ENCODE measurements around the gene GALNT9. TPM values are rescaled to one million over a fixed set of nuclear protein-coding genes. Genes with fewer than 3 reads are reported as not detected.

Gene GALNT9
- total RNA-seq, 1 experiment from 2014 or later = not detected

DNA sequence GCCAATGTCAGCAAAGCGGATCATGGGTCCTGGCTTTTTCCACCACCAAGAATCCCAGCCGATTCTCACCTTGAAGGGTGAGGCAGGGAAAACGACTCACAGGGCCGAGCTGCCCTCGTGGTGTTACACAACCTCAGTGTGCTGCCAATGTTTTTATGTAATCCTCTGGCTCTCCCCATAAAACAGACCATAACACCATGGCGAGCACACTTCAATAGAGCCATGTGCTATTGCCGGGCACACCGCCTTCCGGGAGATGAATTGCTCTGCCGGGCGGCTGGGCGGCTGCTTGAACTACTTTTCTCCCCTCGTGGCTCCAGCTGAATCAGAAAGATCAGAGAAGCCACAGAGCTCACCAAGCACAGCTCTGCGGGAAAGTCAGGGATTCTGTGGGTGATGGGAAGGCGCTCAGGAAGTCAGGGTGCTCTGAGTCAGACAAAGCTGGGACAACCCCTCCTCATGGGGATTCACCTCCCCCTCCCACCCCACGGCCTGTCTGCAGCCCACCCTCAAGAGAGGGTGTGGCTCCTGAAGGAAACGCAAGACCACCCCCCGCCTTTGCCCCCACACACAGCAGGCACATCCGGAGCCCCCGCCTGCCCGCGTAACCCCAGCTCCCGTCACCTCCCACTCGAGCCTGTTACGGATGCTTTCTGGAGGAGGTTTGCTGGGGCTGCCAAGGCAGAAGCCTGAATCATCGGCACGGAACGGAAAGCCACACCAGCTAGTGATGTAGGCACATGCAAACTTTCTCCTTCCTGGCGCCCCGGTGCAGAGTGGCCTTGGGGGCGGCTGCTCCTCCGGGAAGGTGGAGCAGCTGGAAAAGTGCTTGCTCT, 1.8 kb downstream of the GALNT9 start:
- peak; percentile 68 for DNase-seq (ENCODE audit: low spot score)

DNA sequence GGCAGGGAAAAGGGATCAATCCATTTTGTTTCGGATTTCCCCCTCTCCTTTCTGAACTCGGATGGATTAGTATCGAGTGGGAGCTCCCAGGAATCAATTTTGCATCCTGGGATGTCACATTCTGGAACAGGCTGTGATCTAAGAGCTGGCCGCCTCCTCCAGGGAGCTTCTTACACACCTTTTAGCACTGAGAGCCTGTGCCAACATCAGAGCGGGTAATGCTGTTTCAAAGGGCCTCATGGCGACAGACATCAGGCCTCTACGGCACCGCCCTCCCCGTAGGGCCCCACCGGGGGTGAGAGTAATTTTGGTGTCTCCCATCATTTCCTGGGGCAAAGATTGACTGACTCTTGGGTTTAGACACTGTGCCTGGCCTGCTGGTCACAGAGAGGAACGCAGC, 2.7 kb downstream of the GALNT9 start:
- no peak for DNase-seq (ENCODE audit: low spot score)

DNA sequence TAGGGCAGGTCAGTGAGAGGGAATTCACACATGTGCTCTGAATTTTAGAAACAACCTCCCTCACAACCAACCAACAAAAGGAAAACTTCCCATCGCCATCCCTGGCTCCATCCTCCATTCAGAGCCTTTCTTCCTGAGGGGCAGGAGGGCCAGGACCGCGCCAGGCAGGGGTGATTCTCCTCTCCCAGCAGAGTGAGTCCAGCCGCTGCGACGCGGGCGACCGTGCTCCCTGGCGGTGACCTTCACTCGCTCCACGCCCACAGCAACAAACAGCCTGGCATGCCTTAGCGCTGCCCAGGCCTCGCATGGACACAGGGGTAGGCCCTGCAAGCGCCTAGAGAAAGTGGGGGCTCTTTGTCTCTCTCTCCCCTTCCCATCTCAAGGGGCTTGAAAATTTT, 3.7 kb downstream of the GALNT9 start:
- no peak for DNase-seq (ENCODE audit: low spot score)

DNA sequence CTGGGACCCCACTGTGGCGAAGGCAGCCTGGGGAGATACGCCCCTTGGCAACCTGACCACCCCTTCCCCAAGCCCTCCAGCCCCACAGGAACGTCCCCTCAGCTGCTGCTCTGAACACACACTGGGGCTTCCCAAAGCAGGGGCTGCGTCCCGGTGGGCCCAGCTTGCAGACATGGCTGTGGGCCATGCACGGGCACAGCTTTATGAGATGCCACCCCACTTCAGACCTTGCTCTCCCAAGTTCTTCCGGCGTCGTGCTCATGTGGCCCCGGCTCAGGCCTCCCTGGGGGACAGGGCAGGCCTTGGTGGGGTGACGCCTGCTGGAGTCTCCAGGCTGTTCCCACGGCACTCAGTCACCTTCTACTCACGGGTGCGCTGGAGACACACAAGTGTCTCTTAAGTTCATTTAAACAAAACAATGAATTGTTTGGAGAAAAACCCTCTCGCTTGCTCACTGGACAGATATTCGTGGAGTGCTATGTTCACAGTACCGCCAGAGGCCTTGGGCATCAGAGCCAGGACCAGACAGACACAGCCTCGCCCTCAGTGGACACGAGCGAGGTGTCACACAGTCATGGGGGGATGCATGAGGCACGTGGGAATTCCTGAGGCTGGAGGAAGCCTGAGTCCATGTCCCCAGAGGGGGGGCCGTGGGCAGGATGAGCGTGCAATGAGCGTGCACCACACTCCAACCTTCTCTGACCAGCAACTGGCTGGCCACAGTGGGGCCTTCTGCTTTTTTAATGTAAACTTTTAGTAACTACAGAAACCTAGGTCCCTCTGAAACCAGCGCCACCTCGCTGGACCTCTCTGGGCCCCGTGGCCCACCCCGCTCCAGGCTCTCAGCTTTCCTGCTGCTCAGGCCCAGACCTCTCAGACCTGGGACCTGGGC, 4.3 kb downstream of the GALNT9 start:
- no peak for DNase-seq (ENCODE audit: low spot score)

DNA sequence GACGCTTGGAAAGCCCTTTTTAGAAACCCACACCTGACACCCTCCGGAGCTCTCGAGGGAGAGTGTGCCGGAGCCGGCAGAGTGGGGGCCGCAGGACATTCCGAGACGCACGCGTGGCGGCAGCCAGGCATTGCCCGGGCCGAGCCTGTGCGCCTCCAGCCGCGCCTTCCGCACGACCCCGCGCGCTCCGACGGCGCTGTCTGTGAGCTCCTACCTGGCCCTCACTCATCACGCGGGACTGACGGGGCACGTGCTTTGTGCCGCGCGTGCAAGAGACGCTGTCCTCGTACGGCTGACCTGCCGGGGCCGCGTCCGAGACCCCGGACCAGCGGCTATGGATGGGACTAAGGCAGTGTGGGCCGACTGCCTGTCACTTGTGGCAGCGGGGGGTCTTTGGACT, 5.2 kb downstream of the GALNT9 start:
- no peak for DNase-seq (ENCODE audit: low spot score)

DNA sequence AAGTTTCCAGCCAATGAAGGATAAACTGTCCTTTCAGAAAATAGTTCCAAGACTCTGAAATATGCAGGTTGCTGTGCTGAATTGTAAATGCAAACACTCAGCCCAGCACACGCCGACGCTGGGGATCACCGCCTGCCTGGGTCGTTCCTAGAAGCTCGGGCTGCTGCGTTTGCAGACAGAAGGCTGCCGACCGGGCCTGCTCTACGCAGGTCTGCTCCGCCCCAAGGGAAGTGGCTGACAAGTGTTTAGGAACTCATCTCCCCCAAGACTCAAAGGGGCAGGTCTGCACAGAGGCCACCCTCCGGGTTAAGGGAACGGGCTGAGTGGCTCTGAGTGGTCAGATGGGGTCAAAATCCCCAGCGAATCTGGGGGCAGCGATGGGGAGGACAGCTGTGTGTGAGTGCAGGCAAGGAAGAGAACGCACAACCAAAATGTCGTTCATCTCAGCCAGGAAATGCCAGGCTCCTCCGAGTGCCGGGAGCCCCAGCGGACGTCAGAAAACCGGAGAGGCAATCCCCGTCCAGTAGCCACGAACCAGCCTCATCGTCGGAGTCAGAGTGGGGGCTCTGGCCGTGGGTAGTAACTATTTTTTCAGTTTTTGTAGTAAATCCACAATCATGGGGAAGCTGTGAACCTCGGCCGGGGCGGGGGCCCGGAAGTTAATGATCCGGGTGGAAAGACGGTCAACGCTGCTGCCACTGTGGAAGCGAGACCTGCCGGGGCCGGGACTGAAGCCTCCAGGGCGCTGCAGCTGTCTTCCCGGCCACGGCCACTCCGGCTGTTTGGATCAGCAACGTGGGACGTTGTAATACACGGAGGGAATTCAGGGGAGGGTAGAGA, 6.0 kb downstream of the GALNT9 start:
- DNase-seq (ENCODE audit: low spot score) = no peak

DNA sequence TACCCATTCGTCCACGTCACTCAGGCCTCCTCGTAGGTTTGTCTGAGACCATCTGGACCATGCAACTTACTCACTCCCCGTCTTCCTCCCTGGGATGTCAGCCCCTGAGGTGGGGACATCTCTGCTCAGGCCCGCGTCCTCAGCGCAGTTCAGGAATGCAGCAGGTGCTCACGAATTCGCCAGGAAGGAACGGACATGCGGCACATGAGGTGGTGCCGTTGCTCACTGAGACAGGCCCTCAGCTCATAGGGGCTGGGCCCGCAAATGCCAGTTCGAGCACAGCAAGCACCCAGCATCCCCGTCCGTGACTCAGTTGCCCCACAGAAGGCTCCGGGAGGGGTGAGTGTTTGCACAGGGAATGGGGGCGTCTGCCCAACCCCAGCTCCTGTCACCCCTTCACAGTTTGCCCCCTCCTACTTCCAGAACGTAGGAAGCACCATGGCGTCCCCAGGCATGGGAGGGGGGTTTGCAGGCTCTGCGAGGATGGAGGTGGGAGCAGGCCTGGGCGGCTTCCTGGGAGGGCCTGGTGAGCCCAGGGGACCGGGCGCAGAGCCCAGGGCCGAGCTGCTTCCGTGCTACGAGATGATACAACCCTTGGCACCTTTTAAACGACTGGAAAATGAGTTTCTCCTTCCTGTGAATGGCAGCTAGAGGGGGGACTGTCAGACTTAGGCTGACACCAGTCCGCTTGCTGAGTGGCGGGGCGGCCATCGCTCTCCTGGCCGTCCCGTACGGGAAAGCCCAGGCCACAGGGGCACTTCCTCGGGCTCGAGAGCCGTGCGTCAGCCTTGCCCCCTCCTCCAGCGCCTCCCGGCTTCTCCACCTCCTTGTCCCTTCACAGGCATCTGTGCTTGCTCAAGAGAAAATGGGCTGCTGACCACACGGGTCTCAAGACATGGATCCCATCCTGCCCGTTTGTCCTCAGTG, 6.9 kb downstream of the GALNT9 start:
- DNase-seq (ENCODE audit: low spot score) = no peak

DNA sequence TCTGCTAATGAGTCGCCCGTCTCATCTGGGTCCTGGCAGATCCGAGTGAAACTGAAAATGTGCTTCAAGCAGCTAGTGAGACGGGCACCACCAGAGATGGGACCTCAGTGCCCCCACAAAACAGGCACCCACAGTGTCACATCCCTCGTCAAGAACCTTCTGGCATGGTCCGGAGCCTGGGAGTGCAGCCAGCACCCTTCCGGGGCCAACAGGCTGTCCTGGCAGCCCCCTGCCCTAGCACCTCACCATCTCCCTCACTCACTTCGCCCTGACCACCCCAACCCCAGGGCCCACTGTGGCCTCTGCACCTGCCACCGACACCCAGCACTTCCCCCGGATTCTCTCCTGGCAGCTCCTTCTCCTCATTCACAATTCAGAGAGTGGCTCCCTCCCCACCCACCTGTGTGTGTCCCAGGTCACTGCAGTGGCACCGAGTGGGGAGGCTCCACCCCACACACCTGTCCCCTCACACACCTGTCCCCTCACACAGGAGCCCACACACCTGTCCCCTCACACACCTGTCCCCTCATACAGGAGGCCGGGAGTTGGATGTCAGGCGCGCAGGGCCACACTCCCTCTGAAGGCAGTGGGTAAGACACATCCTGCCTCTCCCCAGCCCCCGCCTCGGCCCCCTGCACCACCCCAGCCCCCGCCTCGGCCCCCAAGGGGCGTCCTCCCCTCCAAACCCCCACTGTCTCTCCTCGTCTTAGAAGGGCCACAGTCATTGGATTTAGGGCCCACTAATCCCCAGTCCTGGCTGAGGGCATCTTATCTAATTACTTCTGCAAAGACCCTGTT, 7.9 kb downstream of the GALNT9 start:
- DNase-seq (ENCODE audit: low spot score) = no peak

DNA sequence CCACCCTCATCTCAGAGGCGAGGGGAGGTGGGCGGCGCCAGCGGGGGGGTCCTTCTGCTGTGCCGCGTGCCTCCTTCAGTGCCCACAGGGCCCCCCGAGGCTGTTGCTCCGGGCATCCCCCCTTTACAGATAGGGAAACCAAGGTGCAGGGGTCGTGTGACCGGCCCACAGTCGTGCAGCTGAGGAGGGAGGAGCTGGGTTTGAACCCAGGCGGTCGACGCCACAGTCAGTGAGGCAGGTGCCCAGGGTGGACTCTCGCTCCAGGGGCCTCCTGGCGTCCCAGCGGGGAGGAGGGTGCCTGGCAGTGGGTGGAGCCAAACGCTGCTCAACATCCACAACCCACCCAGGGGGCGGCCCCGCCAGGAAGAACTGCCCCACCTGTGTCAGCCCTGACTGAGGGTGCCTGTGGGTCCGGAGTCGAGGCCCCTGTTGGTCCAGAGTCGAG, 8.6 kb downstream of the GALNT9 start:
- DNase-seq (ENCODE audit: low spot score) = no peak

DNA sequence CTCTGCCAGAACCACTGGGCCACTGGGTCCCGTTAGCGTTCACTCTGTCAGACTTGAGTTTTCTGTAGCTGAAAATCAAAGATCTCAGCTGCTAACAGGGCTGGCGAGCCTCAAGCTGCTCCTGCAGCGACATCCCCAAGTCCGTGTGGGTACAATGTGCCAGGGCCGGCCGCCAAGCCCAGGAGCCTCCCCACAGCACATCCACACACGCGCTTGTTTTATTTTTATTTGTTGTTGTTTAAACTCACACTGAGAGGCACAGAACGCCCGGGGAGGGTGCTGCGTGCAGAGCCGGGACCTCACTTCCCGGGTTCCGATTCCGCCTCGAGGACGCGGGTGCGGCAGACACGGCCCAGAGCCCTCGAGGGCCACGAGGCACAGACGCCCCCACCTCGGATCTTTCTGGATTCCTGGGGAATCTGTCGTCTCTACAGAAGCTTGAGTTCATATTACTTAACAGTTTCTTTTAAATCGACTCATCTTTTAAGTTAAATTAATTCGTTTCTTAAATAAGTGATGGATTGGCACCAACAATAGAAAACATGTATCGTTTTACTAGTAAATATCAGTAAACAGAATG, 9.3 kb downstream of the GALNT9 start:
- no peak for DNase-seq (ENCODE audit: low spot score)

DNA sequence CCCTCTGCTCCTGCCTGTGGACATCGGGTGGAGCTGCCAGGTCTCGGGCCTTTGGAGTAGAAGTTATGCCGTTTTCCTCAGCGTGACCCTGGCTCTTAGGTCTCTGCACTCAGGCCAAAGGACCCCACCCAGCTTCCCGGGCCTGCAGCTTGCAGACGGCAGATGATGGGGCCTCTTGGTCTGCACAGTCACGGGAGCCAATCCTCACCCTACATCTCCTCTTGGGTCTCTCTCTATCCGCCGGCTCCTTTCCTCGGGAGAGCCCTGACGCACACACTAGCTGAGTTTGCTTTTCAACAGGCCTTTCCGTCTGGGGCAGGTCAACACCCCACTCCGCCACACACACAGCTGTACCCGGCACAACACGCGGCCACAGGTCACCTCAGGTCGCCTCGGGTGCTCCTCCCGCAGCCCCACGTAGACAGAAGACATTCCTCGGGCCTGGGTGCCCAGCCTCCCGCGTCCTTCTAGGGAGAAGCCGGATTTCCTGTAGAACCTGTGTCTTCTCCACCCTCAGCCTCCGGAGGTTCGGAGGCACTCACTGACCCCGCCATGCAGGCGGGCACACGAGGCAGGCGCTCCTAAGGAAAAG, 9.9 kb downstream of the GALNT9 start:
- DNase-seq (ENCODE audit: low spot score) = no peak

DNA sequence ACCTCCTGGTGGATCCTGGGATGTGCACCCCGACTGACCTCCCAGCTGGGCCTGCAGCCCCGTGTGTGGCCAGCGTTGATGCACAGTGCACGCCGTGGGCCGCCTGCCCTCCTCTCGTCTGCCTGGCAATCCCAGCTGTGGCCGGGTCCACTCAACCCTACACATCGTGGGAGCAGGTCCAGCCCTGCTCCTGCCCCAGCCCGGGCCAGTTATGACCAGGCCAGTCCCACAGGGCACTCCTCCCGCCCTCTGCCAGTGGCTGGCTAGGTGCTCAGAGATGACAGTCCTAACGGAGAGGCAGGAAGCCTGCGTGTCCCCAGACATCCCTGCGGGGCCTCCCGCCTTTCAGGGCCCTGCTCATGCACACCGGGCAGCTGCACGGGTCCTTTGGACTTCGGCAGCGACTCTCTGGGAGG, 10.8 kb downstream of the GALNT9 start:
- DNase-seq (ENCODE audit: low spot score) = no peak

DNA sequence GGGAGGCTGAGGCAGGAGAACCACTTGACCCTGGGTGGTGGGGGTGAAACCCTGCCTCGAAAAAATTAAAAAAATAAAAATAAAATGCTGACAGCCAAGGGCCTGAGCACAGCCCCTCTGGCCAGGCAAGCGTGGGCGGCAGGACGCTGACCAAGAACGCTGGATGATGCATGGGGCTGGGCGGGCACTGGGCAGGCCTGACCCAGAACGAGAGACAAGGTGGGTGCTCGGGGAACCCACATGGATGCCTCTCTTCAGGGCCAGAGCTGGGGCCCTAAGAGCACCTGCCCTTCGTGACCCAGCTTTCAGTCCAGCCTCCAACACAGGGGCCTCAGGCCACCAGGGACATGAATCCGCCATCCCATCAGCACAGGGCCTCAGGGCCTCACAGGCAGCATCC, 11.3 kb downstream of the GALNT9 start:
- no peak for DNase-seq (ENCODE audit: low spot score)

DNA sequence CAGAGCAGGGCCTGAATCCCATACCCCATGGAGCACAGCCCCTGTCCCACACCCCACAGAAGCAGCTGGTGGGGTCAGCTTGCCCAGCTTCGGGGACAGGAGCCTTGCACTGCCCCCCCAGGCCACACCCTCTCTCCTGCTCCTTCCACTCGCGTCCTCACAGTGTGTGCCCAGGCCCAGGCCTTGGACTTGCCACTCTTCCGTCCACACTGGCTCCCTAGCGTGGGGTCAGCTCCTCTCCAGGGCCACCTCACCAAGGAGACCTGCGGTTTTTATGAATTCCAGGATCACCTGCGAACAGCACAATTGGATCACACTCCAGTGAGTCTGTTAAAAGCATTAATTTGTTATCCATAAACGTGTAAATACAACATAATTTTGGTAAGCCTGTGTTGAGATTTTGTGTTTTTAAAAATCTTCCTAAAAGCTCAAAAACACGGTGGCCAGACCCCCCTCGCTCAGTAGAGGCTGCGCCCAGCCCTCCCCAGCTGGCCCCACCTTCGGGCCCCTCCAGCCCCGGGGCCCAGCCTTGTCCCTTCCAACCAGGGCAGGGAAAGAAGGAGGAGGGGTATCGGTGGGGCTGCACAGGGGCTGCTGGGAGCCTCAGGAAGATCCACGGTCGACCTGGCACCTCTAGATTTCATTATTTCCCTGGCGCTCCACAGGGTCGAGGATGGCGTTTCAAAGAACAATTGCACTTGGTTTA, 12.0 kb downstream of the GALNT9 start:
- DNase-seq (ENCODE audit: low spot score) = no peak

DNA sequence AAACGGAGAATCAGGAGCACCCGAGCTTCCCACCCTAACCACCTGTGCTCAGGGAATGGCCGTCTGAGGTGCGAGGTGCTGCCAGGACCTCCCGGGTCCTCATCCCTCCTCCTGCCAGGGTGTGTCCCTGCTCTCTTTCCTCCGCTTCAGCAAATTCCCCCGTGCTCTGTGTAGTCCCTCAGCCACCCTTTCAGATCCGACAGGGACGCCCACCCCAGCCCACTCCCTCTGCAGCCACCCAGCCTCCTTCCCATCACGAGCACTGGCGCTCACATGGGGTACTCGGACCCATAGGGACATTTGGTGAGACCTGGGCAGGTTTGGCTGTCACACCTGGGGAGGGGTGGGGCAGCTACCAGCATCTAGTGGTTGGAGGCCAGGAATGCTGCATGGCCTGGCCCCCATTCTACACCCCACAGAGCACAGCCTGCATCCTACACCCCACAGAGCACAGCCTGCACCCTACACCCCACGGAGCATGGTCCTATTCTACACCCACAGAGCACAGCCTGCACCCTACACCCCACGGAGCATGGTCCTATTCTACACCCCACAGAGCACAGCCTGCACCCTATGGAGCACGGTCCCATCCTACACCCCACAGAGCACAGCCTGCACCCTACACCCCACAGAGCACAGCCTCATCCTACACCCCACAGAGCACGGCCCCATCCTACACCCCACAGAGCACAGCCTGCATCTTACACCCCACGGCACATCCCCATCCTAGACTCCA, 12.7 kb downstream of the GALNT9 start:
- DNase-seq (ENCODE audit: low spot score) = no peak

DNA sequence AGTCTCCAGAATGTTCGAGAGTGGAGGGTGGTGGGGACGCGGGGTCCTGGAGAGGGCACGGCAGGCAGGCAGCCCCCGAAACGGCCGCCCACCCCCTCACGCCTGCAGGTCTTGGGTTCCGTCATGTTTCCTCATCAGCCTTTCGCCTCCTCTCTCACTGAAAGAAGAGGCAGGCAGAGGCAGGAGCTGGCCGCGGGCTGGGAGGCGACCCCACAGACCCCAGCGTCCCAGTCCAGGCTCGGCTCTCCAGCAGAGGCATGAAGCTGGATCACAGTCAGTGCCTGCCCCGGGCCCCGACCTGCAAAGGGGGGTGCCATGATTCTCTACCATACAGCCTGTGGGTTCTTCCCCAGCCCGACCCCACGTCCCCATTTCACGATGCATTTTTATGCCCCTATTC, 13.4 kb downstream of the GALNT9 start:
- DNase-seq (ENCODE audit: low spot score) = no peak

DNA sequence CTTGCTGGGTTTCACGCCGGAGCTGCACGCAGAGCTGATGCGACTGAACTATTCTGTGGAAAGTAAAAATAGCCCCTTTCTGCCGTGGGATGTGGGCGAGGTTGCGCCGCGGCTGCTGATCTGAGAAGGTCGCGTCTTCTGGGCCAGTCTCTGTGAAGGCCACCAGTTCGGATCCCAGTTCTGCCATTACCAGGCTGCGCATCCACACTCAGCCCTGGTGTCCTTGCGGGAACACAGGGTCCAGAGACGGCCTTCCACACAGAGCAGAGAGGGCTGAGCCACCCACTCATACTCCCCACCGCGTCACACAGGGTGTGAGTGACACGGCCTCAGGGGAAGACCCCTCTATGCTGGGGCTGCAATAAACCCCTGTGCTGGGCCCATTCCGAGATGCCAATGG, 13.9 kb downstream of the GALNT9 start:
- DNase-seq (ENCODE audit: low spot score) = no peak

Measured in HT-29 (cell line).